ENCODE results near the gene ATG2A. TPM values are rescaled to one million over a fixed set of nuclear protein-coding genes. Genes with fewer than 3 reads are reported as not detected.
A peak's percentile ranks its signal among the peaks of the same experiment; 100 is the strongest.

Gene ATG2A
- polyA plus RNA-seq, 1 donor (not counting 4 experiments of a cell fraction or from before 2014, with no cell fraction given), result 2.4 TPM

DNA sequence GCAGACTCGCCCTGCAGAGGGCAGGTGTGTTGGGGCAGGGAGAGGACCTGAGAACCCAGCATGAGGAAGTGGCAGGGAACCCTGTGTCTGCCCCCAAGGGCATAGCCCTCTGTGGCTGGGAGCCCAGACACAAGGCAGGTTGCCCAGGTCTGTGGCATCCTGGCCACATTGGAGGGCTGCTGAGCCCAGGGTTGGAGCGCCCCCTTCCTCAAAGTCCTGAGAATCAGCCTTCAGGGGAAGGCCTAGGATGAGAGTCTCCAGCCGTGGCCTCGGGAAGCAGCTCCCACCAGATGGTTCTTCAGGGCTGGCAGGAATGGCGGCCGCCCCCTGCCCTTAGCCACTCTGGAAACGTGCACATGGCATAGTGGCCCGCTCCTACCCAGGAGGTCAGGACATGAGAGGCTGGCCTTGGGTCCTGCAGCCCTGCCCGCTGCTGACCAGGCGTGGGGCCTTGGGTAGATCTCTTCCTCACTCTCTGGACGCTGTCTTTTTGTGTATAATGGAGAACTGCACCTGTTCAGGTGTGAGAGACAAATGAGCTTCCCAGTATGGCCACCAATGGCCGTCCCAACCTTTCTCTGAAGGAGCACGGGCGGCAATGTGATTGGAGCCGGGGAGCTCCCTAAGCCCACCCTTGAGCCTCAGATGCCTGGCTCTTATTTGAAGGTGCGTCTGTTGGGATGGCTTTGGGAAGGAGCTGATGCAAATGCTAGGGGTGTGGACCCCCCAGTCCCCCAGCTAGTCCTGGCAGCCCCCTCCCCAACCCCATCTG lies 68.0 kb downstream of the ATG2A start:
- peak overlapping the region; percentile 6 for H3K9ac ChIP-seq (ENCODE audit: control insufficient read depth, extremely low read depth, insufficient read depth, low read length)
- peaks cover 7% of the 10 kb centered on the region for H3K79me2 ChIP-seq (ENCODE audit: control insufficient read depth, insufficient read depth, low read length)
- H3K9me1 ChIP-seq (ENCODE audit: control insufficient read depth, extremely low read depth, insufficient read depth, low read length), result no peaks in the 10 kb centered on the region
- dilution Hi-C loops (cut with MboI; ENCODE audit: extremely low pct_ligation_motif_present, low sequenced_read_pairs), result no loop called here
- H3K36me3 ChIP-seq (ENCODE audit: control insufficient read depth in 2 of 2, extremely low read depth in 1 of 2, insufficient read depth in 2 of 2, low read length in 2 of 2), result peaks cover 9 to 24% of the 10 kb centered on the region in 2 experiments
- no peaks in the 10 kb centered on the region for H4K20me1 ChIP-seq (ENCODE audit: control insufficient read depth, extremely low read depth, insufficient read depth, low read length)
- no peaks in the 10 kb centered on the region for H3K9me3 ChIP-seq (ENCODE audit: control insufficient read depth, low read depth, low read length)
- no peak overlapping the region for H2AFZ ChIP-seq (ENCODE audit: control insufficient read depth, low read length)
- TF ChIP-seq, protein P1, sequence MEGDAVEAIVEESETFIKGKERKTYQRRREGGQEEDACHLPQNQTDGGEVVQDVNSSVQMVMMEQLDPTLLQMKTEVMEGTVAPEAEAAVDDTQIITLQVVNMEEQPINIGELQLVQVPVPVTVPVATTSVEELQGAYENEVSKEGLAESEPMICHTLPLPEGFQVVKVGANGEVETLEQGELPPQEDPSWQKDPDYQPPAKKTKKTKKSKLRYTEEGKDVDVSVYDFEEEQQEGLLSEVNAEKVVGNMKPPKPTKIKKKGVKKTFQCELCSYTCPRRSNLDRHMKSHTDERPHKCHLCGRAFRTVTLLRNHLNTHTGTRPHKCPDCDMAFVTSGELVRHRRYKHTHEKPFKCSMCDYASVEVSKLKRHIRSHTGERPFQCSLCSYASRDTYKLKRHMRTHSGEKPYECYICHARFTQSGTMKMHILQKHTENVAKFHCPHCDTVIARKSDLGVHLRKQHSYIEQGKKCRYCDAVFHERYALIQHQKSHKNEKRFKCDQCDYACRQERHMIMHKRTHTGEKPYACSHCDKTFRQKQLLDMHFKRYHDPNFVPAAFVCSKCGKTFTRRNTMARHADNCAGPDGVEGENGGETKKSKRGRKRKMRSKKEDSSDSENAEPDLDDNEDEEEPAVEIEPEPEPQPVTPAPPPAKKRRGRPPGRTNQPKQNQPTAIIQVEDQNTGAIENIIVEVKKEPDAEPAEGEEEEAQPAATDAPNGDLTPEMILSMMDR (optimal IDR thresholded peaks at IDR 0.05 in 1 of 3, IDR thresholded peaks at IDR 0.05 in 1 of 3, conservative IDR thresholded peaks at IDR 0.05 in 1 of 3; ENCODE audit: extremely low read depth in 1 of 3, insufficient read depth in 2 of 3, low read length in 3 of 3), result peak in 1 of 3 experiments; percentile 8
- TF ChIP-seq EZH2 (IDR thresholded peaks at IDR 0.05; ENCODE audit: low read length), result no peak
- peaks cover 42% of the 10 kb centered on the region for H3K4me1 ChIP-seq (ENCODE audit: control insufficient read depth, extremely low read depth, insufficient read depth, low read length)
- FAIRE-seq (no peak), DNase-seq (ENCODE audit: low read depth, low spot score) (no peak)
- no peak overlapping the region for H3K4me3 ChIP-seq (ENCODE audit: control insufficient read depth in 2 of 3, extremely low read depth in 1 of 3, insufficient read depth in 2 of 3, low read depth in 1 of 3, low read length in 3 of 3)
- H3K27ac ChIP-seq (ENCODE audit: control insufficient read depth, insufficient read depth, low read length), result no peak overlapping the region
- no peak overlapping the region for H3K4me2 ChIP-seq (ENCODE audit: control insufficient read depth, extremely low read depth, insufficient read depth, low read depth, low read length)
- H3K27me3 ChIP-seq (ENCODE audit: control insufficient read depth, extremely low read depth, insufficient read depth, low read length), result no peaks in the 10 kb centered on the region

GRCh38 chr11:64848214-64848825 lies 68.7 kb downstream of the ATG2A start:
- Histone ChIP-seq H2AFZ (ENCODE audit: control insufficient read depth, low read length) (no peak overlapping the region), H3K4me3 (ENCODE audit: control insufficient read depth in 2 of 3, extremely low read depth in 1 of 3, insufficient read depth in 2 of 3, low read depth in 1 of 3, low read length in 3 of 3) (no peak overlapping the region), H4K20me1 (ENCODE audit: control insufficient read depth, extremely low read depth, insufficient read depth, low read length) (no peaks in the 10 kb centered on the region), H3K9ac (ENCODE audit: control insufficient read depth, extremely low read depth, insufficient read depth, low read length) (peak overlapping the region; percentile 6), H3K9me1 (ENCODE audit: control insufficient read depth, extremely low read depth, insufficient read depth, low read length) (no peaks in the 10 kb centered on the region), H3K4me1 (ENCODE audit: control insufficient read depth, extremely low read depth, insufficient read depth, low read length) (peaks cover 48% of the 10 kb centered on the region), H3K27me3 (ENCODE audit: control insufficient read depth, extremely low read depth, insufficient read depth, low read length) (no peaks in the 10 kb centered on the region), H3K9me3 (ENCODE audit: control insufficient read depth, low read depth, low read length) (no peaks in the 10 kb centered on the region), H3K36me3 (ENCODE audit: control insufficient read depth in 2 of 2, extremely low read depth in 1 of 2, insufficient read depth in 2 of 2, low read length in 2 of 2) (peaks cover 4 to 18% of the 10 kb centered on the region in 2 experiments), H3K4me2 (ENCODE audit: control insufficient read depth, extremely low read depth, insufficient read depth, low read depth, low read length) (no peak overlapping the region), H3K27ac (ENCODE audit: control insufficient read depth, insufficient read depth, low read length) (no peak overlapping the region), H3K79me2 (ENCODE audit: control insufficient read depth, insufficient read depth, low read length) (peaks cover 7% of the 10 kb centered on the region)
- no peak for FAIRE-seq
- no peak for DNase-seq (ENCODE audit: low read depth, low spot score)
- dilution Hi-C loops (cut with MboI; ENCODE audit: extremely low pct_ligation_motif_present, low sequenced_read_pairs), result no loop called here
- no peak for TF ChIP-seq EZH2 (IDR thresholded peaks at IDR 0.05; ENCODE audit: low read length)
- TF ChIP-seq, protein P1 (optimal IDR thresholded peaks at IDR 0.05 in 1 of 3, IDR thresholded peaks at IDR 0.05 in 1 of 3, conservative IDR thresholded peaks at IDR 0.05 in 1 of 3; ENCODE audit: extremely low read depth in 1 of 3, insufficient read depth in 2 of 3, low read length in 3 of 3), result no peak

Measured in keratinocyte (primary cell).